ENCODE measurements around the gene ALDH1L1.
"Not testable (repeated sequence)": the region's sequence is repeated elsewhere in the genome, so short reads cannot be mapped to it uniquely, and the experiment has no call there.

The ALDH1L1 gene

DNA sequence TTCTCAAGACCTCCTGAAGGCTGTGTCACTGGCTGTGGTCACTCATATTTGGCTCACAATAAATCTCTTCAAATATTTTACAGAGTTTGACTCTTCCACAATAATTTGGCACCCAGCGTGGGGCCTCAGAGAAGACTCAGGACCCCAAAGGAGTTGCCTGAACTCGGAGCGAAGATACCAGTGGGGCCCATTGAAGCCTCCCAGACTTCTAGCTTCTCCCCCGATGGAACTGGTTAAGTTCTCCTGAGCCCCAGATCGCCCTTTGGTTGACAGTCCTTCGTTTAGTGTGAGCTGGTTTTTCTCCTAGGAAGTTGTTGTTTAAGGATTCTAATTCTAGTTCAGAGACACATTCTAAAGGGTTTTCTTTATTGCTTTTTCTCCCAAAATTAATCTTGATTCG, 95.1 kb downstream of the ALDH1L1 start:
- DNase-seq (ENCODE audit: low read depth in 2 of 3, low spot score in 2 of 3), result no peak

DNA sequence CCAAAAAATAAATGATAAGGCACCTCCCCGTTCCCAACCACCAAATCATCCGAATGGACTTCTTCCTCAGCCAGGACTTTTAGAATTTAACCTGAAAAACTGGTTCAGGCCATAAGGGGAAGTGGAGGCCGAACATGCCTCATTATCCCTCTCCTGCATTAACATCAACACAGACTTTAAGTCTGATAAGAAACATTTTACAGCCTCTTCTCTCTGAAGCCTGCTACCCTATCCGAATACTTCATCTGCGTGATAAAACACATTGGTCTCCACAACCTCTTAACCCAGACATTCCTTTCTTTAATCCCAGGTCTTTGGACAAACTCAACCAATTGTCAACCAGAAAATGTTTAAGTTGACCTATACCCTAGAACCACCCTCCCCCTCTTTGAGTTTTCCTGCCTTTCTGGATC, 95.6 kb downstream of the ALDH1L1 start:
- DNase-seq (ENCODE audit: low read depth in 2 of 3, low spot score in 2 of 3), result no peak

DNA sequence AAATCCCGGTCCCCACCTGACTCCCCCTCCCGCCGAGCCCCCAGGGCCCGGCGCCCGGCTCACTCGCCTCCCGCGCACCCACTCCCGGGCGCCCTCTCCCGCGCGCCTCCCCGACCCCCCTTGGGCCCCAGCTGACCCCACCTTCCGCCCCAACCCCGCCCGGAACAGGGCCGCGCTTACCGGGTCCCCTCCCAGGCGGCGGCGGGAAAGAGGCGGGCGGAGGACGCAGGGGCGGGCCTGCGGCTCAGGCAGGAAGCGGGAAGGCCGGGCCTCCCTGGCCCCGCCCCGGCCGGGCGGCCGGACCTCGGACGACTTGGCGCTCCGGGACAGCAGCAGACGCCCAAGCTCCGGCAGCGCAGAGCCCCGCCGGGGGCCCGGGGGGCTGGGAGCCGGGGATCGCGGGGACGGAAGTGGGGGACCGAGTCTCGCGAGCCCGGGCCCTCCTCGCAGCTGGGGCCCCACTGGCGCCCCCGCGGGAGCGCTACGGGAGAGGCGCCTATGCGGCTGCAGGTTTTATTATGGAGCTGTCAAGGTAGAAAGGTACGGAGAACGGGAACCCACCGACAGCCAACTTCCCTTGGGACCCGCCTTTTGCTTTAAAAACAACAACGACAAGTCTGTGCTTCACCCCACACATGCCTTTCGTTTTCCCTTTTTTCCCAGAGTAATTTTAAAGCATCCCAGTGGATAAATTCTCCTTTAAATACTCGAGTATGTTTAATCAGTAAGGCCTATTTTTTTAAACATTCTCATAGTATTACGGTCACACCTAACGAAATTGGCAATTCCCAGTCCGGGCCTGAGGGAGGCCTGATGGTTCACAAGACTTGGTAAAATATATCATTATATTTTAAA, 96.2 kb downstream of the ALDH1L1 start, which contains the start of gene SLC41A3:
TSS of gene SLC41A3 (minus strand) at position 212 of the 855 bp plus-strand sequence. CDS start 15,905 bp downstream, outside the sequence.
- peak; percentile 69 to 82 (median 76) for DNase-seq (ENCODE audit: low read depth in 2 of 3, low spot score in 2 of 3)

DNA sequence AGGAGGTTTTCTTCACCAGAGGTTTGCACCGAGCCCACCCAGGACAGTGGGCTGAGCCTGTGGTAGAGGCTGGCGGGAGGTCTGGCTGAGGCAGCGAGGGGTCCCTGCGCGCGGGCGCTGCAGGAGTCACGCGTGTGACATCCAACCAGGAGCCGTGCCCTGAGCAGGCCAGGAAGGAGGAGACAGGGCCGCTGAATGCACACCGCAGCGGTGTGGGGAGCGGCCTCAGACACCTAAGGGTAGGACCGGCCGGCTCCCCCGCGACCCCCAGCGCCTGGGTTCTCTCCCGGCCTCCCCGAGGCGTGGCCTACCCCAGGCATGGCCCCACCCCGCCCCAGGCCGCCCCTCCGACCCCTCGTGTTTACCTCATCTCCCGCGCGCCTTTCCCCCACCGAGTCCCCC, 96.9 kb downstream of the ALDH1L1 start:
- DNase-seq (ENCODE audit: low read depth in 2 of 3, low spot score in 2 of 3), result peak in 2 of 3 experiments; percentile 13 to 47

DNA sequence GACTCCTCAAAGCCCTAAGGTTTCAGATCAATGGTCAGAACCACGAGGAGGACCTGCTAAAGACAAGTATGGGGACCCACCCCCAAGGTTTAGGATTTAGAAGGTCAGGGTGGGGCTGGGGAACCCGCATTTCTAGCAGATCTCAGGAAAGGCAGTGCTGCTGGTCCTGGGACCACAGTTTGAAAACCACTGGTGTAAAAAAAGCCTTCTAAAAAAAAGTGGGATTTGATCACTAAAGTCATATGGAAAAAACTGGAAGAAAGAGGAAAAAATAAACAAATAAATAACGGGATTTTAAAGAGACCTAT, 97.3 kb downstream of the ALDH1L1 start:
- no peak for DNase-seq (ENCODE audit: low read depth in 2 of 3, low spot score in 2 of 3)

DNA sequence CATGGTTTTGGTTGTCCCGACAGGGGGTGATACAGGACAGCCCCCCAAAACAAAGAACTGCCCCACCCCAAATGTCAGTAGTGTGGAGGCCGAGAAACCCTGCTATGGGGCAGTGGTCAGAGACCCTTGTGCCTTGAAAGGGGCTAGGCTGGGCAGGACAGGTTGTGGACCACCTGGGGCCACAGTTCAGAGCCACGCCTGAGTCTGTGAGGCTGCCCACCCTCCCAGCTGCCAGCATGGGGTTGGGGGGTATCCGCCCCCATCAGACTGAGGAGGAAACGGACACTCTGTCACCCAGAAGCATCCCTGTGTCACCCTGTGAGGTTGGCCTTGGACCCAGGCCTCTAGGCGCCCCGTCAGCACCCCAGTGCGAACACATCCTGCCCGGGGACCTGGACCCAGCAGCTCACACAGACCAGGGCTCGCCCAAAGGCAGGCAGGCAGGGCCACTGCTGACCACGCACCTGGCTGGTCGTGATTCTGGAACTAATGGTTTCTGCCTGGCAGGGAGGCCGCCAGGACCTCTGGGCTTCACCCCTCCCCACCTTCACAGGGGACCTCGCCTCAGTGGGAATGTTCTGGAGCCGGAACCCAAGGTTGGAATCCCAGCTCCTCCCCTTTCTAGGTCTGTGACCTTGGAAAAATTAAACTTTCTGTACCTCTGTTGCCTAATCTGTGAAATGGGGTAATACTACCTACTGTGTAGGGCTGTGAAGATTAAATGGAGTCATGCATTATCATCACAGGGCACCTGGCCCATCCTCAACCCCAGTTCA, 97.8 kb downstream of the ALDH1L1 start:
- DNase-seq (ENCODE audit: low read depth in 2 of 3, low spot score in 2 of 3), result no peak

DNA sequence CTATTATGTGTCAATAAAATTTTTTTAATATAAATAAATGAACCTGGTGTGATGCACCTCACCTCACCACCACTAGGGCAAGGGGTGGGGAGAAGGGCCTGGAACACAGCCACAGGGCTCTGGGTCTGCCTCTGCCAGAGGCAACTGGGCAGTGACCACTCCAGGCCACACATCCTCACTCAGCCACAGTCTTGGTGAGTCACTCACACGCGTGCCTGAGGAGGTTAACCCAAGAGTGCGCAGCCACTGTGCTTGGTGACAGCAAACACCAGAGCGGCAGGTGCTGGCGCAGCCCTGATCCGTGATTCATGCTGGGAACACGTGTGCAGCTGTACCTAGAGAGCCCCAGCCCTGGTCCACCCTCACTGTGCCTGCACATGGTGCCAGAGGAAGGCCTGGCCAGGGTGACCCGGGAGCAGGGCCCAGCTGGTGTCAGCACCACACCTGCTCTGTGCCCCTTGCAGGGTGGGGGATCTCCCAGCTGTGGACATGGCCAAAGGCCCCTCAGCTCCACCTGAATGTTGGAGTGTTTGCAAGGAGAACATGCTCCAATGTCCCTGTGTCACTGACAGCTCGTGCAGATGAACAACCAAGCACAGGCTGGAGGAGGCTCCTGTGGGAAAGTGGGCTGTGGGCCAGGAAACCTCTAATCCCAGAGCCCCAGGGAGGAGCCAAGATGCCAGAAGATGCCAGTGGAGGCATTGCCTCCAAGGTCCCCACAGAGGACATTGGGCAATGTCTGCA, 98.6 kb downstream of the ALDH1L1 start:
- DNase-seq (ENCODE audit: low read depth in 2 of 3, low spot score in 2 of 3), result no peak

DNA sequence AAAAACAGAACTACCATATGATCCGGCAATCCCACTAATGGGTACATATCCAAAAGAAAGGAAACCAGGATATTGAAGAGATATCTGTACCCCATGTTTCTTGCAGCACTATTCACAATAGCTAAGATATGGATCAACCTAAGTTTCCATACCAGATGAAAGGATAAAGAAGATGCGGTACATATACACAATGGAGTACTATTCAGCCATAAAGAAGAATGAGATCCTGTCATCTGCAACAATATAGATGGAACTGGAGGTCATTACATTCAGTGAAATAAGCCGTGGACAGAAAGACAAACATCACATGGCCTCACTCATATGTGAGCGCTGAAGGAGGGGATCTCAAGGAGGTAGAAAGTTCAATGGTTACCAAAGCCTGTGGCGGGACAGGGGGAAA, 99.4 kb downstream of the ALDH1L1 start:
- no peak for DNase-seq (ENCODE audit: low read depth in 2 of 3, low spot score in 2 of 3)

DNA sequence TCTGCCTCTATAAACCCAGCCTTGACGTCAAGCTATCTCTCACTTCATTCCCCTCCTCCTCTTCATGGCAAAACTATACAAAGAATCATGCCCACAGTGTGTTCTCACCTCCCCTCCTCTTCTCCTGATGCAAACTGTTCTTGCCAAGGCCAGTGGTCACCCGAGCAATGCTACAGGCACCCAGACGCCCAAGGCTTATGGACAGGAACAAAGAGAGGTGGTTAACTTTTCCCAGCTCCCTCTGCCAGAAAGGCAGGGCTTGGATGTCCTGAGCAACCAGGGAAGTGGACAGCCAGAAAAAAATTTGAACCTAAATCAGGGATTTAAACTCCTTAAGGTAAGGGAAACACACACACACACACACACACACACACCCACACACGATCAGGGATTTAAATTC, 101.5 kb downstream of the ALDH1L1 start:
- DNase-seq (ENCODE audit: low read depth in 2 of 3, low spot score in 2 of 3), result no peak

DNA sequence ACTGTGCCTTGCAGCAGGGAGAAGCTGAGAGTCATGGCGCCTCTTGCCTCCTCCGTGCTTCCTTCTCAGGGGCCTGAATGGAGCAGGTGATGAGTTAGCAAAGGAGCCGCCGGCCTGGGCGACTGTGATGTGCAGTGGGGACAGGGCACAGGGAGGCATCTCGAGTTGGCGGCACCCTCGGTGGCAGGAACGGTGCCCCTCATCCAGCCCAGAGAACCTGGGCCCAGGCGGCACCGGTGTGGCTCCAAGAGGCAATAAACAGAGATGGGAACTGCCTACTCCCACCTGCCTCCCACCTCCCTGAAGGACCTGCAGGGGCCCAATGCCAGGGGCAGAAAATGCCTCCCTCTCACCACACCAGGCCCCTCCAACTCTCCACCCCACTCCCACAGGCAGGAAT, 102.6 kb downstream of the ALDH1L1 start:
- no peak for DNase-seq (ENCODE audit: low read depth in 2 of 3, low spot score in 2 of 3)

DNA sequence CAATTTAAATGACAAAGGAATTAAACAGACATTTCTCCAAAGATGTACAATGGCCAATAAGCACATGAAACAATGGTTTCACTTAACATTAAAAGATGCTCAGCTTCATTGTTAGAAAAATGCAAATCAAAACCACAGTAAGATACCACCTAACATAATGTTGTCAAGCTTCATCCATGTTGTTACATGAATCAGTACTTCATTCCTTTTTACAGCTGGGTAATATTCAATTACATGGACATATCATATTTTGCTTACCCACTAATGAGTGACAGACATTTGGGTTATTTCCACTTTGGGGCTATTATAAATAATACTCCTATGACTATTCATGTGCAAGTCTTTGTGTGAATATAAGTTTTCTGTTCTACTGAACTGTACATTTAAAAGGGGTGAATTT, 104.2 kb downstream of the ALDH1L1 start:
- DNase-seq (ENCODE audit: low read depth in 2 of 3, low spot score in 2 of 3), result no peak

DNA sequence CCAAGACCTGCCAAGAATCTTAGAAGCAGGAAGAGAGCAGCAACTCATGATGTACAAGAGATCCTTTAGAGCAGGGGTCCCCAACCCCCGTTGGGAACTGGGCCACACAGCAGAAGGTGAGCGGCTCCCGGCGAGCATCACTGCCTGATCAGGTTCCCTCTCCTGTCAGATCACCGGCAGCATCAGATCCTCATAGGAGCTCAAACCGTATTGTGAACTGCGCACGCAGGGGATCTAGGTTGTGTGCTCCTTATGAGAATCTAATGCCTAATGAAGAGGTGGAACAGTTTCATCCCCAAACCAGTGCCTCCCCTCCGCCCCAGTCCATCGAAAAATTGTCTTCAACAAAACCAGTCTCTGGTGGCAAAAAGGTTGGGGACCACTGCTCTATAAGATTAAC, 110.2 kb downstream of the ALDH1L1 start:
- no peak for DNase-seq (ENCODE audit: low read depth in 2 of 3, low spot score in 2 of 3)

DNA sequence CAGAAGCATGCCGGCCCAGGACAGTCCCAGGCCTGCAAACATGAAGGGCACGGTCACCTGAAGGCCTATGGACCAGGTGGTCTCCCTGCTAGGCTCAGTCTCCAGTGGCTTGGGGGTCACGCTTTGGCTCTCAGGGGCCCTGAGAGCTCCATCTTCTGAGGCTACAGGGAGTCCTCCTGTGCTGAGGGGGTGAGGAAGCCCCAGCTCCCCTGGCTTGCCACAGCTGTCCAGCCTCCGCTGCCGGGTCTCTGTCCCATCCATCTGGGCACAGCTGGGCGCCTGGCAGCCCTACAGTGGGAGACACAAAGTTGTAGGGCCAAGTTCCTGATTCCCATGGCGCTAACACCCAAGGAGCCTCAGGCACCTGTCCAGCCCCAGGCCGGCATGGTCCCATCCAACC, 112.4 kb downstream of the ALDH1L1 start:
- DNase-seq (ENCODE audit: low read depth in 2 of 3, low spot score in 2 of 3), result no peak

DNA sequence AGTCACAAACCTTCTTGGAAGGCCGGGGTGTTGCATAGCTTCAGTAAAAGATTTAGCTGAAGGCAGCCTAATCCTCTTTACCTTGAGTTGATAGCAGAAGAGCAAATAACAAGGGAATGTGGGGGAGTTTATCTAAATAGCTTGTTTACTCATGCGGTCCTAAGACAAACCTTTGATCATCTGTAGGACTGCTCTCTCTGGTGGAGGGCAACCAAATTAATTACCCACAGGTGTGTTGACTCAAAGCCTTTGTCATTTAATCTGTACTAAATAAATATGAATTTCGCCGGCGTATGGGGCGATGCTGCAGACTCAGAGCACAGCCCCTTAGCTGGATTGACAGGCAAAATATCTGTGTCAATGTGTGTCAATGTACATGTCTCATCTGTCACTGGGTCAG, 113.7 kb downstream of the ALDH1L1 start:
- DNase-seq (ENCODE audit: low read depth in 2 of 3, low spot score in 2 of 3), result not testable (repeated sequence)

DNA sequence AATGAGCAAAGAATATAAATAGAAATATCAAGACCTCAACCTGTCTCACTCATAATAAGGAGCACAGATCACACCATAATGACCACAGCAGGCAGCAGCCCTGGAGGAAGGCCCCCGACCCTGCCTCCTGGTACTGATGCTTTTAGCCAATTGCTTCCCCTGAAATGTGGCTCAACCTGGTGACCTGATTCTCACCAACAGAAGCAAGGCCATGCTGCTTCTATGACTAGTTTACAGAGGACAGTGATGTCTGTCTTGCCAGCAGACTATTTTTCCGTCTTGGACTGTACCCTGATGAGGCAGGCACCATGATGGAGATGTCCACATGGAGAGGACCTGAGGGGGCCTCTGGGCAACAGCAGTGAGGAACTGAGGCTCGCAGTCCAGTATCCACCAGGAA, 114.5 kb downstream of the ALDH1L1 start:
- DNase-seq (ENCODE audit: low read depth in 2 of 3, low spot score in 2 of 3), result no peak

DNA sequence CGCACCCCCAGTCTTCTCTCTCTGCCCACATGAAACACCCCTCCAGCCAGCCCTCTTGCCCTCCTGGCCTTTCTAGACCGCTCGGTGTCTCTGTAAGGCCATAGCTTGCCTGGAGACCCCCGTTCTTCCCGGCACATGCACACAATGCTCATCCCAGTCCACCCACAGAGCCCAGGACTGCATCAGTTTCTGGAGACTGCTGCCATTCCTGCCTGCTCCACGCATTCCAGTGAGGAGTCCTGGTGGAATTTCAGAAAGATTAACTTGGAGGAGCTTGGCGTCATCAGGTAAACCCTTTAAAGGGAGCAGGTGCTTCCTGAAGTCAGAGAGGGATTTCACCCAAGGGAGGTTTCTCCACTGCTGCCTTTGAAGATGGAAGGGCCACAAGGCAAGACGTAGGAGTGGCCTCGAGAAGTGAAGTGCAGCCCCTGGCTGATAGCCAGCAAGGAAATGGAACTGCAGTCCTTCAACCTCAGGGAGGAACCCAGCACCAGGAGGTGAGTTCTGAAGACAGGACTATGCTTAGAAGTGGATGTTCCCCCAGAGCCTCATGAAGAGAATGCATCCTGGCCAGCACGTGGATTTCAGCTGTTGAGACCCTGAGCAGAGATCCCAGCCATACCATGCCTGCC, 115.6 kb downstream of the ALDH1L1 start:
- DNase-seq (ENCODE audit: low read depth in 2 of 3, low spot score in 2 of 3), result no peak

DNA sequence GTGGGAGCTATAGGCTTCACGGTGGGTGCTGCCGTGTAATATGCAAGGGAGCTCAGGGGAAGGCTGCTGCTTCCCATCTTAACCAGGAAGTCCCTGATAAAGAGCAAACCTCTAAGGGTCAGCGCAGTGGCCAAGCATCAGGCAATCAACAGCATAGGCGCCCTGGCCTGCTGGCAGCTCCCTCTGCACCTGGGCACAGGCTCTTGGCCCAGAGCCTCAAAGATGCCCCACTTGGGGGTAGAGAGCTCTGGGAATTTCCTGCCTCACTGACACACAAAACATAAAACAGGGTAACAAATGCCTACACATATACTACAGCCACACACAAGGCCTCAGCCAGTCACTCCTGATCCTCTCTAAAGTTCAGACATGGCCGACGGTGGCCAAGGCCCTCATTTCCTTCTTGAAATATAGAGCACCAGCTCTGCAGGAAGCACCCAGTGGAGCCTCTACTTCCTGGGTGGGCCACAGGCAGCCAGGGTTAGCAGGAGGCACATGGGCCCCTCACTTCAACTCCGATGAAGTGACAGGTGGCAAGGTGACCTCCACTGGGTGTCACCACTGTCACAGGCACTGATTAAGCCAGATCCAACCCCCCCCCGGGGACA, 116.9 kb downstream of the ALDH1L1 start:
- DNase-seq (ENCODE audit: low read depth in 2 of 3, low spot score in 2 of 3), result no peak

DNA sequence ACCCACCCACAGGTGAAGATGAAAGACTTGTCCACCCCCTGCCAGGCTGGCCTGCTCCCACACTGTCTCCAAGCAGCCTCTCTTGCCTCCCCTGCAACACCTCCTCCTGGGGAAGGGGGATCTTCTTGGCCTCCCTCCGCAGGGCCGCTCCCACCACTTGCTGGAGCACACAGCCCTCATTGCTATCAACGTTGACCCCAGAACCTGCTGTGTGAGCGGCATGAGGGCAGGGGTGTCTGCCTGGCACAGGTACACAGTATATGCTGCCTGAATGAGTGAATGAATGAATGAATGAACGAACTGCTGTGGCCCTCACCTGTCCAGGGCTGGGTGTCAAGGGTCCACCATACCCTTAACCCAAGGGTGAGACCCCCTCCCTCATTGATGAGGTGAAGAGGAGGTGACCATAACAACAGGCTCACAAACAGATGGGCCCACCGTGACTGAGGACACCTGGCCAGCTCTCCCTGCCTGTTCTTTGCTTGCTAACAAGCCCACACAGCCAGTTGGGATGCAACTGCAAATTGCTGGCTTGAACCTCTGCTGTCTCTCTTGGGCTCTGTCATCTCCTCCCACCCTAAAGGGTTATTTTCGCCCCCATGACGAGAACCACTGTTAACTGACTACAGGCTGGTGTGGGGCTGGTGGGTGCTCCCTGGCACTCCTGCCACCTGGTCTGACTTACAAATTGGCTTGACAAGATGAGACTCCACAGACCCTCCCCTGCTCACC, 118.9 kb downstream of the ALDH1L1 start:
- no peak for DNase-seq (ENCODE audit: low read depth in 2 of 3, low spot score in 2 of 3)

DNA sequence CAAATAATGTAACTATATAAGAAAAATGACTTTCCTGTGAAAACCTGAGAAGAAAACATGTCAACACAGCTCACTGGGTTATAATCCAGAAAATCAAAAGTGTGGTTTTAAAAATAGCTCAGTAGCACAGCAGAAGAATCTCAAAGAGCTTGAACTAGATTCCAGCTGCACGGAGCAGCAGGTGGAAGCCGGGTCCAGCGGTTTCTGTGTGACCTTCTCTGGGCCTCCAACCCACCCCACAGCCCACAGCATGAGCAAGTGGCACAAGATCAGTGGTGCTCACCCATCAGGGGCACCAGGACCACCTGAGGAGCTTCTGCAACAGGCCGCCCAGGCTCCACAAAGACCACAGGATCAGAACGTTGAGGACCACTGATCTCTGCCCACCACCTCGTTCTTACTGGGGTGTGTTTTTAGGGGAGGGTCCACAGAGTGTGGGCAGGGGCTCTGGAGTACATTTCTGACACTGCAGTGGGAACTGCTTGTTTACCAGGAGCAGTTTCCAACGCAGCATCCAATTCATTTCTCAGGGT, 119.7 kb downstream of the ALDH1L1 start:
- no peak for DNase-seq (ENCODE audit: low read depth in 2 of 3, low spot score in 2 of 3)

DNA sequence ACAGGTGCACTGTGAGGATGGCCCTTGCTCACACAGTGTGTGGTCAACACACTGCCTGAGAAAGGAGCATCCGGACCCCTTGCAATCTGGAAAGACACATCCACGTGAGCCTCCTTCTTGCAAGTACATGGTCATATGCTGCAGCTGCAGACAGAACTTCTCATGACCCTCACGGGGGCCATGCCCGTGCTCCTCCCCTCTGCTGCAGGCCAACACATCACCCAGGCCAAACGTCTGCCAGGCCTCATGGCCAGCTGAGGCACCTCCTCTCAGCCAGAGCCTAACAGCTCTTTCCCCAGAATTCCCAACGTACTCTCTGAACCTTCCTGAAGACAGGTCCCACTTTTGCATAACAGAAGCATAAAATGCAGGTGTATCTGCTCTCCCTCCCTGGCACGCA, 121.7 kb downstream of the ALDH1L1 start:
- DNase-seq (ENCODE audit: low read depth in 2 of 3, low spot score in 2 of 3), result no peak
